ENCODE results near the gene TLK1.

DNA sequence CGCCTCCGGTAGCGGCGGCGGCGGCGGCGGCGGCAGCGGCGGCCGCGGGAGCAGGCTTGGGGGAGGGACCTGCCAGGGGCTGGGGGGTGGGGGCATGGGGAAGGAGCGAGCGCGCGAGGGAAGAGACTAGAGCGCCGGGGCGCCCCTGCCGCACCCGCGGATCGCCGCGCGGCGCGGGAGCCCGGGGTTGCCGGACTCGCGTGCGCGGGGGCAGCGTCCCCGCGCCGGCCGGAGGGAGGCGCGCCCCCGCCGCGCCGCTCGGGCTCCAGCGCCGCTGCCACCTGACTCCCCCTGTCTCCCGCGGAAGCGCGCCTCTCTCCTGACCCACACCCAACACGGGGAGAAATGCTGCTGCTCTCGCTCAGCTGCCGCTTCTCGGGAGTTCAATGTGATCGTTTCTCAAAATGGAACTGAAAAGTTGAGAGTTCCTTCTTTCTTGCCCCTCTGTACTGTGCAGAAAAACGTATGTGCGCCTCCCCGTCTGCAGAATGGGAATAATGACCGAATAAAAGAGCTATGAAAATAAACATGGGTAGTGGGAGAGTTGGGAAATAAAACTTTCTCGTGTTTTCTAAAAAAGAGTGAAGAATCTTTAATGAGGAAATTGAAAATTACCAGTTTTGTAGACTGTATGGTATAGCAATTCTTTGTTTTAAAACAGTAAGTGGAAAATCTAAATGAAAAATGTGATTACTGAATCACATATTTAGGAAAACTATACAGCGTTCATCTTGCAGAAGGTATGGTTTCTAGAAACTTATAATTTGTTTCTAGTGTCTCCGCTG, 455 bp upstream of the TLK1 start:
- TF ChIP-seq CTCF (conservative IDR thresholded peaks at IDR 0.05) (no peak), EZH2 (IDR thresholded peaks at IDR 0.05; ENCODE audit: low read depth) (no peak)

Measured in PC-9 (cell line).